Upper lobe of right lung (tissue), 1 donor: ENCODE measurements around the gene TAT. TPM values are rescaled to one million over a fixed set of nuclear protein-coding genes. Genes with fewer than 3 reads are reported as not detected.

Experiments
- ATAC-seq: fragments of 200-7000 bp; cut with Tn5 transposase; one replicate; pipeline ENCODE4 v1.9.1; 2020; ENCODE audit warnings: mild to moderate bottlenecking, moderate library complexity
- DNase-seq: peaks from one replicate; pipeline ENCODE4 v3.0.0-alpha.2; 2020
- H3K27ac ChIP-seq: fragments of 200-600 bp; one replicate; pipeline ENCODE4 v1.8.0; 2022
- H3K27me3 ChIP-seq: fragments of 200-600 bp; one replicate; pipeline ENCODE4 v1.8.0; 2022; ENCODE audit warnings: mild to moderate bottlenecking
- H3K36me3 ChIP-seq: fragments of 200-600 bp; one replicate; pipeline ENCODE4 v1.8.0; 2022
- H3K4me1 ChIP-seq: fragments of 200-600 bp; one replicate; pipeline ENCODE4 v1.8.0; 2022
- H3K4me3 ChIP-seq: fragments of 200-600 bp; one replicate; pipeline ENCODE4 v1.8.0; 2022; ENCODE audit warnings: mild to moderate bottlenecking
- H3K9me3 ChIP-seq: fragments of 200-600 bp; one replicate; pipeline ENCODE4 v1.8.0; 2022
- intact Hi-C: fragments of 100-400 bp; cut with DNase I; formaldehyde crosslinking; loops from one replicate; pipeline ENCODE4 v1.11.0; 2022
- total RNA-seq: library from RNA; stranded (reverse); fragmentation: NEBNext Ultra II Directional; extraction: Animal tissue kit (Norgen Biotek cat#: 25700); gene quantifications from one replicate; pipeline ENCODE4 v1.2.1, GENCODE V29; 2021
- TF ChIP-seq, protein P1 (sequence below): fragments of 200-600 bp; IDR thresholded peaks from one replicate; pipeline ENCODE4 v1.8.0; 2022; ENCODE audit warnings: antibody characterized with exemption
- donor health status: DM: no; HTN: yes; CAD: no; lungs with severe emphysema.

Gene TAT
- total RNA-seq, 1 donor from 2014 or later = not detected

DNA sequence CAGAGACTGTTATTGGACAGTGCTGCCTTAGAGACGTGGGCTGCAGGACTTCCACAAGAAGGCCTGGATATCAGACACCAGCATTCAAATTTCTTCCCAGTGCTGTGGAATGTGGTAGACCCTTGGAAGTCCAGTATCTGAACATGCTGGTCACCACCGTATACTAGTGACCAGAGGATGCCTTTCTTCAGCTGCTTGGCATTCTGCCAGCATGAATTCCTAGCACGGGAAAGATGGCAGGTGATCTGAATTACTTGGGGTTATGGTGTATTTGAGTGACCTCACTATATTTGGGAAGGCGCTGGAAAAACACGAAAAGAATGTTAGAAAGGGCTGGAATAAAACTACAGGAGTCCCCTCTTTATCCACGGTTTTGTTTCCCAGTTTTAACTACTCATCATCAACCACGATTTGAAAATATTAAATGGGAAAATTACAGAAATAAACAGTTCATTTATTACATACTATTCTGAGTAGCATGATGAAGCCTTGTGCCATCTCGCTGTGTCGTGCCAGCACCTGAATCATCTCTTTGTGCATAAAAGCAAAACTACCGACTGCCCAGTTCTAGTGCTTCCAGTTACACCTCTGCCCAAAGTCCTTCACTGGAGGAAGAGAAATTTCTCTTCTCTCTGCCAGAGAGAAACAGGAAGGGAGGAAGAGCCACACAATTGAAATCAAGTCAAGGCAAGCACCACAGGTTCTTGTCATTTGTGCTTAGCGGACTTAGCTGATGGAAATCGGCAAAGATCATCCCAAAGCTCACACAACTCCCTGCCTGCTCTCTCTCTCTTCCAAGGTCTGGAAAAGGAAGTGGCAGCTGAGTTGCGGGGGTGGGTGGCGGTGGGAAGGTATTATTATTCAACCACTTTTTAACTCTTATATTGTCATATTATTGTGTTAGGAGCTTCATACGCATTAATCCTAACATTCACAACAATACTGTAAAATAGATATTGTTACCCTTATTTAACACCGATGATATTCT is 52.0 kb downstream of the TAT start:
- TF ChIP-seq, protein P1, sequence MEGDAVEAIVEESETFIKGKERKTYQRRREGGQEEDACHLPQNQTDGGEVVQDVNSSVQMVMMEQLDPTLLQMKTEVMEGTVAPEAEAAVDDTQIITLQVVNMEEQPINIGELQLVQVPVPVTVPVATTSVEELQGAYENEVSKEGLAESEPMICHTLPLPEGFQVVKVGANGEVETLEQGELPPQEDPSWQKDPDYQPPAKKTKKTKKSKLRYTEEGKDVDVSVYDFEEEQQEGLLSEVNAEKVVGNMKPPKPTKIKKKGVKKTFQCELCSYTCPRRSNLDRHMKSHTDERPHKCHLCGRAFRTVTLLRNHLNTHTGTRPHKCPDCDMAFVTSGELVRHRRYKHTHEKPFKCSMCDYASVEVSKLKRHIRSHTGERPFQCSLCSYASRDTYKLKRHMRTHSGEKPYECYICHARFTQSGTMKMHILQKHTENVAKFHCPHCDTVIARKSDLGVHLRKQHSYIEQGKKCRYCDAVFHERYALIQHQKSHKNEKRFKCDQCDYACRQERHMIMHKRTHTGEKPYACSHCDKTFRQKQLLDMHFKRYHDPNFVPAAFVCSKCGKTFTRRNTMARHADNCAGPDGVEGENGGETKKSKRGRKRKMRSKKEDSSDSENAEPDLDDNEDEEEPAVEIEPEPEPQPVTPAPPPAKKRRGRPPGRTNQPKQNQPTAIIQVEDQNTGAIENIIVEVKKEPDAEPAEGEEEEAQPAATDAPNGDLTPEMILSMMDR = no peak
- H3K27ac ChIP-seq = no peak overlapping the region
- no peaks in the 10 kb centered on the region for H3K9me3 ChIP-seq
- DNase-seq (no peak), ATAC-seq (no peak)
- H3K27me3 ChIP-seq = no peaks in the 10 kb centered on the region
- H3K4me1 ChIP-seq = no peaks in the 10 kb centered on the region
- H3K4me3 ChIP-seq = no peak overlapping the region
- intact Hi-C loops = no loop called here
- no peaks in the 10 kb centered on the region for H3K36me3 ChIP-seq

DNA sequence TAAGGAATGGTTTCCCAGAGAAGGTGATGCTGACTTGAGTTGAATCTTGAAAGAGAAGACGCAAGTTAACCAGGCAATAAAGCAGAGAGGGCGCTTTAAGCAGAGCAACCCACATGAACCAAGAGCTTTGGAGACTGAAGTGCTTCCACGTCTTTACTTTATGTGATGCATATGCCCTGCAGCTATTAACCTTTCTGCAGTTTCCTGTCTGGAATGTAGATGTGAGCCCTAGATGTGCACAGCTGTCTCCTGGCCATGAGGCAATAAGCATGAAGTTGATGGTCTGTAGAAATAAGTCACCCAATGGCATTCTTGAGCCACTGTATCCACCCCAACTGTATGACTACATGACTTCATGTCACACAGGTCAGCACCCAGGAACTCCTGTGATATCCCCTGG is 56.3 kb downstream of the TAT start:
- intact Hi-C loops = no loop called here
- DNase-seq (no peak), ATAC-seq (no peak)
- H3K27me3 ChIP-seq = no peaks in the 10 kb centered on the region
- H3K4me1 ChIP-seq = no peaks in the 10 kb centered on the region
- H3K4me3 ChIP-seq = no peak overlapping the region
- no peaks in the 10 kb centered on the region for H3K36me3 ChIP-seq
- no peak overlapping the region for H3K27ac ChIP-seq
- no peaks in the 10 kb centered on the region for H3K9me3 ChIP-seq
- TF ChIP-seq, protein P1 = no peak

Other genes with a start within 250 kb of the TAT start
- 4.6 TPM for gene CALB2, start 218.4 kb downstream of the TAT start, total RNA-seq
- gene TLE7, start 135.0 kb downstream of the TAT start, total RNA-seq = not detected
- gene ZNF23, start 114.8 kb downstream of the TAT start, total RNA-seq = 7.3 TPM
- gene ZNF19, start 87.8 kb downstream of the TAT start, total RNA-seq = 11.4 TPM
- 0.38 TPM for gene CHST4, start 50.7 kb downstream of the TAT start, total RNA-seq
- 6.9 TPM for gene MARVELD3, start 49.1 kb upstream of the TAT start, total RNA-seq
- 9.3 TPM for gene PHLPP2, start 147.6 kb upstream of the TAT start, total RNA-seq
- gene AP1G1, start 231.7 kb upstream of the TAT start, total RNA-seq = 90.0 TPM